A549 (cell line): ENCODE results near the gene ADGRL2. TPM values are rescaled to one million over a fixed set of nuclear protein-coding genes. Genes with fewer than 3 reads are reported as not detected.

Experiments used
- ATAC-seq, 2 experiments: fragments of 200-7000 bp in 1 of 2; fragments of >200 bp in 1 of 2; cut with Nextera tagmentation in 1 of 2; cut with Tn5 transposase in 1 of 2; 3 replicates each; pipeline versions ENCODE4 v1.8.0 to v1.9.1; 2018 to 2020; ENCODE audit warnings: mild to moderate bottlenecking in 1 of 2, moderate library complexity in 1 of 2
- CTCF ChIA-PET: fragments of 300-600 bp; sonication (Branson Sonifier 250); formaldehyde crosslinking; extraction: SDS; loops from one replicate; lab custom pipeline; 2021; ENCODE audit warnings: antibody characterized with exemption, inconsistent platforms; lab: Yijun Ruan, JAX
- POLR2A ChIA-PET: fragments of 350-600 bp; formaldehyde crosslinking; extraction: SDS; loops from one replicate; lab custom pipeline; 2021; ENCODE audit warnings: antibody characterized with exemption, inconsistent platforms; lab: Yijun Ruan, JAX
- DNase-seq, 2 experiments: peaks; one replicate each; pipeline versions ENCODE4 v3.0.0 to v3.0.0-alpha.2; 2011 to 2016; ENCODE audit warnings: low read depth in 1 of 2, low spot score in 1 of 2
- FAIRE-seq: peaks from 2 replicates; lab custom pipeline; 2011; peaks lifted over from hg19 to GRCh38; lab: Jason Lieb, UNC
- H3K27ac ChIP-seq, 2 experiments: fragments of >200 bp; sonication (Bioruptor Twin); formaldehyde crosslinking; 3 replicates each; pipeline ENCODE4 v1.5.1; 2016 to 2017
- H3K4me1 ChIP-seq: fragments of >200 bp; sonication (Bioruptor Twin); formaldehyde crosslinking; 3 replicates; pipeline ENCODE4 v1.6.1; 2016
- H3K4me2 ChIP-seq: fragments of >200 bp; sonication (Bioruptor Twin); formaldehyde crosslinking; 3 replicates; pipeline ENCODE4 v1.6.1; 2016
- H3K4me3 ChIP-seq: fragments of >200 bp; sonication (Bioruptor Twin); formaldehyde crosslinking; 3 replicates; pipeline ENCODE4 v1.5.1; 2016
- H3K9me3 ChIP-seq: fragments of >200 bp; sonication (Bioruptor Twin); formaldehyde crosslinking; 3 replicates; pipeline ENCODE4 v1.6.1; 2016
- EHF ChIP-seq: fragments of 250-450 bp; sonication (Bioruptor Pico); IDR thresholded peaks from 2 replicates; pipeline ENCODE4 v1.5.0; 2020; ENCODE audit warnings: mild to moderate bottlenecking
- EHMT2 ChIP-seq: fragments of 200-600 bp; sonication (generic); IDR thresholded peaks from 2 replicates; pipeline ENCODE4 v1.6.1; 2016; ENCODE audit warnings: antibody characterized with exemption, low read depth, mild to moderate bottlenecking, moderate library complexity
- FOSB ChIP-seq: fragments of 250-450 bp; sonication (Bioruptor Pico); IDR thresholded peaks from 2 replicates; pipeline ENCODE4 v1.5.0; 2020; ENCODE audit warnings: mild to moderate bottlenecking, moderate library complexity
- FOXS1 ChIP-seq: fragments of 250-450 bp; sonication (Bioruptor Pico); IDR thresholded peaks from 2 replicates; pipeline ENCODE4 v1.5.0; 2020; ENCODE audit warnings: mild to moderate bottlenecking, moderate library complexity
- HMGXB4 ChIP-seq: fragments of 250-450 bp; sonication (Bioruptor Pico); IDR thresholded peaks from 2 replicates; pipeline ENCODE4 v1.5.0; 2021; ENCODE audit warnings: mild to moderate bottlenecking, moderate library complexity, borderline replicate concordance
- HOXB13 ChIP-seq: fragments of 250-450 bp; sonication (Bioruptor Pico); IDR thresholded peaks from 2 replicates; pipeline ENCODE4 v1.5.0; 2020; ENCODE audit warnings: low read depth, mild to moderate bottlenecking, moderate library complexity
- HOXB5 ChIP-seq: fragments of 250-450 bp; sonication (Bioruptor Pico); IDR thresholded peaks from 2 replicates; pipeline ENCODE4 v1.5.0; 2020; ENCODE audit warnings: mild to moderate bottlenecking, moderate library complexity
- JUN ChIP-seq, 2 experiments: fragments of >200 bp; sonication (Bioruptor Twin); formaldehyde crosslinking; IDR thresholded peaks; 2 replicates in 1 of 2; 3 replicates in 1 of 2; pipeline ENCODE4 v1.6.1; 2016 to 2017
- KDM1A ChIP-seq: fragments of 200-600 bp; sonication (generic); IDR thresholded peaks from 2 replicates; pipeline ENCODE4 v1.6.1; 2016; ENCODE audit warnings: low read depth, mild to moderate bottlenecking
- NFE2L2 ChIP-seq: fragments of 150-350 bp; conservative IDR thresholded peaks from 2 replicates; pipeline ENCODE4 v1.6.1; 2014; ENCODE audit warnings: low read length
- NR3C1 ChIP-seq: fragments of >200 bp; sonication (Bioruptor Twin); formaldehyde crosslinking; IDR thresholded peaks from 3 replicates; pipeline ENCODE4 v1.6.1; 2017
- REST ChIP-seq: fragments of 200-600 bp; sonication (generic); IDR thresholded peaks from 2 replicates; pipeline ENCODE4 v1.6.1; 2016; ENCODE audit warnings: antibody characterized with exemption, mild to moderate bottlenecking, moderate library complexity
- ZC3H11A ChIP-seq: fragments of 450-650 bp; IDR thresholded peaks from 2 replicates; pipeline ENCODE4 v1.6.1; 2014; ENCODE audit warnings: antibody characterized with exemption, mild to moderate bottlenecking
- ZFP36 ChIP-seq: fragments of 450-650 bp; IDR thresholded peaks from 2 replicates; pipeline ENCODE4 v1.6.1; 2014; ENCODE audit warnings: borderline replicate concordance; ENCODE audit not compliant: partially characterized antibody
- ZNF302 ChIP-seq: fragments of 250-450 bp; sonication (Bioruptor Pico); IDR thresholded peaks from 2 replicates; pipeline ENCODE4 v1.9.0; 2021; ENCODE audit warnings: inconsistent platforms, mild to moderate bottlenecking, moderate library complexity
- WGBS: methylation state at CpG from one replicate; pipeline ENCODE4 v1.1.6; 2017; ENCODE audit errors: missing lambda C conversion rate; 5-methylcytosine and 5-hydroxymethylcytosine counted together
- polyA plus RNA-seq, 4 experiments: library from polyadenylated mRNA; depleted of rRNA in 3 of 4; stranded (reverse); fragments of >200 nt; fragmentation: RNase III in 1 of 4; extraction: RNeasy Plus Mini Kit Qiagen cat#74134 plus additional on column Dnase treatment in 1 of 4; gene quantifications; 2 replicates in 3 of 4; 3 replicates in 1 of 4; pipeline ENCODE4 v1.2.3, GENCODE V29; 2011 to 2017
- TF ChIP-seq, protein P1 (sequence below): fragments of 250-450 bp; sonication (Bioruptor Pico); IDR thresholded peaks from 2 replicates; pipeline ENCODE4 v1.5.0; 2020; ENCODE audit warnings: low read depth, mild to moderate bottlenecking, moderate library complexity
- TF ChIP-seq, protein P2 (sequence below): fragments of >200 bp; sonication (Bioruptor Twin); formaldehyde crosslinking; IDR thresholded peaks from 3 replicates; pipeline ENCODE4 v1.6.1; 2016

ADGRL2 gene
- polyA plus RNA-seq, 2 of the 4 experiments (the other 2 are of a cell fraction), result 12.8 to 24.1 TPM

GRCh38 chr1:81954534-81955020 is 153.8 kb downstream of the ADGRL2 start:
- H3K4me3 ChIP-seq, result no peak overlapping the region
- FAIRE-seq (no peak), DNase-seq (no peak), ATAC-seq (no peak)
- CTCF ChIA-PET, result no interaction called here
- POLR2A ChIA-PET, result no interaction called here
- WGBS, result 72% methylated on average over 8 of the region's 8 CpGs
- H3K4me1 ChIP-seq, result no peaks in the 10 kb centered on the region
- no peak overlapping the region for H3K27ac ChIP-seq
- H3K9me3 ChIP-seq, result no peaks in the 10 kb centered on the region
- TF ChIP-seq JUN (IDR thresholded peaks at IDR 0.05) (no peak), ZC3H11A (no peak)
- TF ChIP-seq, protein P1, sequence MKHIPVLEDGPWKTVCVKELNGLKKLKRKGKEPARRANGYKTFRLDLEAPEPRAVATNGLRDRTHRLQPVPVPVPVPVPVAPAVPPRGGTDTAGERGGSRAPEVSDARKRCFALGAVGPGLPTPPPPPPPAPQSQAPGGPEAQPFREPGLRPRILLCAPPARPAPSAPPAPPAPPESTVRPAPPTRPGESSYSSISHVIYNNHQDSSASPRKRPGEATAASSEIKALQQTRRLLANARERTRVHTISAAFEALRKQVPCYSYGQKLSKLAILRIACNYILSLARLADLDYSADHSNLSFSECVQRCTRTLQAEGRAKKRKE (CRISPR knock-in tag), result no peak
- TF ChIP-seq, protein P2, sequence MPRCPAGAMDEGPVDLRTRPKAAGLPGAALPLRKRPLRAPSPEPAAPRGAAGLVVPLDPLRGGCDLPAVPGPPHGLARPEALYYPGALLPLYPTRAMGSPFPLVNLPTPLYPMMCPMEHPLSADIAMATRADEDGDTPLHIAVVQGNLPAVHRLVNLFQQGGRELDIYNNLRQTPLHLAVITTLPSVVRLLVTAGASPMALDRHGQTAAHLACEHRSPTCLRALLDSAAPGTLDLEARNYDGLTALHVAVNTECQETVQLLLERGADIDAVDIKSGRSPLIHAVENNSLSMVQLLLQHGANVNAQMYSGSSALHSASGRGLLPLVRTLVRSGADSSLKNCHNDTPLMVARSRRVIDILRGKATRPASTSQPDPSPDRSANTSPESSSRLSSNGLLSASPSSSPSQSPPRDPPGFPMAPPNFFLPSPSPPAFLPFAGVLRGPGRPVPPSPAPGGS, result no peak
- no peak overlapping the region for H3K4me2 ChIP-seq

- ChIA-PET POLR2A (no interaction called here), CTCF (no interaction called here)
- Histone ChIP-seq H3K4me2 (no peak overlapping the region), H3K27ac (no peak overlapping the region), H3K9me3 (no peaks in the 10 kb centered on the region), H3K4me3 (no peak overlapping the region), H3K4me1 (no peaks in the 10 kb centered on the region)
- ATAC-seq (no peak), DNase-seq (no peak), FAIRE-seq (no peak)
- 77% methylated on average over 3 of the region's 3 CpGs for WGBS
- TF ChIP-seq FOXS1 (CRISPR knock-in tag), result no peak
- no peak for TF ChIP-seq EHF (CRISPR knock-in tag)
- TF ChIP-seq HMGXB4, result no peak
- no peak for TF ChIP-seq HOXB13 (CRISPR knock-in tag)
- TF ChIP-seq EHMT2, result no peak
- TF ChIP-seq ZFP36, result no peak
- no peak for TF ChIP-seq ZNF302 (CRISPR knock-in tag)
- TF ChIP-seq REST, result no peak
- no peak for TF ChIP-seq NR3C1
- no peak for TF ChIP-seq HOXB5
- TF ChIP-seq FOSB (CRISPR knock-in tag), result no peak
- no peak for TF ChIP-seq NFE2L2
- no peak for TF ChIP-seq KDM1A
These were observed 167.2 kb downstream of the ADGRL2 start for GRCh38 chr1:81967951-81968350.
